Adipocyte (in vitro differentiated cells): ENCODE data around the gene HIPK4.
"Not testable (repeated sequence)": the region's sequence is repeated elsewhere in the genome, so short reads cannot be mapped to it uniquely, and the experiment has no call there.

Experiments
- DNase-seq: peaks from one replicate; pipeline ENCODE4 v3.0.0-alpha.2; 2015; ENCODE audit warnings: low read depth
- H3K27me3 ChIP-seq: replicated peaks from 2 replicates; pipeline ENCODE4 v1.7.0; 2013; ENCODE audit warnings: mild to moderate bottlenecking, low read length, moderate library complexity; ENCODE audit not compliant: control insufficient read depth, insufficient read depth
- H3K36me3 ChIP-seq: 2 replicates; pipeline ENCODE4 v1.7.0; 2013; ENCODE audit warnings: low read length, mild to moderate bottlenecking, moderate library complexity; ENCODE audit not compliant: control insufficient read depth, insufficient read depth, severe bottlenecking
- H3K4me1 ChIP-seq: 2 replicates; pipeline ENCODE4 v1.7.0; 2013; ENCODE audit warnings: mild to moderate bottlenecking, low read length, moderate library complexity; ENCODE audit not compliant: control insufficient read depth, insufficient read depth
- H3K4me3 ChIP-seq: 2 replicates; pipeline ENCODE4 v1.7.0; 2013; ENCODE audit warnings: mild to moderate bottlenecking, low read length, moderate library complexity
- H3K9ac ChIP-seq: 2 replicates; pipeline ENCODE4 v1.7.0; 2013; ENCODE audit warnings: mild to moderate bottlenecking, low read length, moderate library complexity
- H3K9me3 ChIP-seq: 2 replicates; pipeline ENCODE4 v1.7.0; 2013; ENCODE audit warnings: mild to moderate bottlenecking, low read length, moderate library complexity; ENCODE audit not compliant: control insufficient read depth

The HIPK4 gene

GRCh38 chr19:40341601-40342482 lies 48.1 kb downstream of the HIPK4 start:
- H3K9me3 ChIP-seq, result no peaks in the 10 kb centered on the region
- no peak overlapping the region for H3K4me3 ChIP-seq
- DNase-seq, result peak; percentile 50
- peak overlapping the region; percentile 60 for H3K9ac ChIP-seq
- H3K27me3 ChIP-seq, result no peaks in the 10 kb centered on the region
- H3K4me1 ChIP-seq, result peaks cover 9% of the 10 kb centered on the region
- peaks cover 10% of the 10 kb centered on the region for H3K36me3 ChIP-seq

- H3K4me1 ChIP-seq, result peaks cover 9% of the 10 kb centered on the region
- no peak overlapping the region for H3K9ac ChIP-seq
- peaks cover 24% of the 10 kb centered on the region for H3K36me3 ChIP-seq
- no peak for DNase-seq
- H3K27me3 ChIP-seq, result no peaks in the 10 kb centered on the region
- no peak overlapping the region for H3K4me3 ChIP-seq
- H3K9me3 ChIP-seq, result no peaks in the 10 kb centered on the region
Observed at GRCh38 chr19:40339018-40339728, 50.8 kb downstream of the HIPK4 start.

GRCh38 chr19:40337594-40337993 lies 52.4 kb downstream of the HIPK4 start:
- Histone ChIP-seq H3K9ac (no peak overlapping the region), H3K4me1 (peaks cover 9% of the 10 kb centered on the region), H3K27me3 (no peaks in the 10 kb centered on the region), H3K9me3 (no peaks in the 10 kb centered on the region), H3K4me3 (no peak overlapping the region), H3K36me3 (peaks cover 38% of the 10 kb centered on the region)
- DNase-seq, result no peak

- Histone ChIP-seq H3K9ac (no peak overlapping the region), H3K4me3 (no peak overlapping the region), H3K9me3 (no peaks in the 10 kb centered on the region), H3K27me3 (no peaks in the 10 kb centered on the region), H3K4me1 (peaks cover 9% of the 10 kb centered on the region), H3K36me3 (peaks cover 42% of the 10 kb centered on the region)
- DNase-seq, result no peak
Observed at GRCh38 chr19:40337107-40337506, 52.9 kb downstream of the HIPK4 start.

- Histone ChIP-seq H3K9me3 (no peaks in the 10 kb centered on the region), H3K4me3 (no peak overlapping the region), H3K9ac (no peak overlapping the region), H3K4me1 (peaks cover 3% of the 10 kb centered on the region), H3K27me3 (no peaks in the 10 kb centered on the region), H3K36me3 (peaks cover 47% of the 10 kb centered on the region)
- DNase-seq, result no peak
Observed at GRCh38 chr19:40336601-40336900, 53.4 kb downstream of the HIPK4 start.

GRCh38 chr19:40335855-40336600 lies 54.0 kb downstream of the HIPK4 start:
- Histone ChIP-seq H3K4me1 (no peaks in the 10 kb centered on the region), H3K9me3 (no peaks in the 10 kb centered on the region), H3K27me3 (no peaks in the 10 kb centered on the region), H3K36me3 (peaks cover 52% of the 10 kb centered on the region), H3K4me3 (no peak overlapping the region), H3K9ac (no peak overlapping the region)
- no peak for DNase-seq

GRCh38 chr19:40335101-40335500 lies 54.9 kb downstream of the HIPK4 start:
- Histone ChIP-seq H3K4me1 (no peaks in the 10 kb centered on the region), H3K36me3 (peaks cover 57% of the 10 kb centered on the region), H3K9me3 (no peaks in the 10 kb centered on the region), H3K4me3 (no peak overlapping the region), H3K9ac (no peak overlapping the region), H3K27me3 (no peaks in the 10 kb centered on the region)
- DNase-seq, result no peak

- H3K4me1 ChIP-seq, H3K9me3 ChIP-seq, H3K4me3 ChIP-seq, H3K9ac ChIP-seq, H3K27me3 ChIP-seq, DNase-seq: not testable (repeated sequence)
- peaks cover 57% of the 10 kb centered on the region for H3K36me3 ChIP-seq
Observed at GRCh38 chr19:40333083-40333482, 56.9 kb downstream of the HIPK4 start.

GRCh38 chr19:40332669-40333068 lies 57.3 kb downstream of the HIPK4 start:
- H3K27me3 ChIP-seq, result no peaks in the 10 kb centered on the region
- H3K9ac ChIP-seq, result no peak overlapping the region
- H3K9me3 ChIP-seq, result no peaks in the 10 kb centered on the region
- no peak overlapping the region for H3K4me3 ChIP-seq
- DNase-seq, result no peak
- H3K36me3 ChIP-seq, result peaks cover 61% of the 10 kb centered on the region
- H3K4me1 ChIP-seq, result no peaks in the 10 kb centered on the region

- H3K4me1 ChIP-seq, result no peaks in the 10 kb centered on the region
- H3K4me3 ChIP-seq, result no peak overlapping the region
- H3K27me3 ChIP-seq, result no peaks in the 10 kb centered on the region
- DNase-seq, result no peak
- H3K36me3 ChIP-seq, result peaks cover 71% of the 10 kb centered on the region
- H3K9me3 ChIP-seq, result no peaks in the 10 kb centered on the region
- H3K9ac ChIP-seq, result no peak overlapping the region
Observed at GRCh38 chr19:40331052-40331451, 58.9 kb downstream of the HIPK4 start.
